Esophagus muscularis mucosa (tissue), 4 donors: Measurements from ENCODE around the gene RPS21. TPM values are rescaled to one million over a fixed set of nuclear protein-coding genes. Genes with fewer than 3 reads are reported as not detected.

Source experiments
- DNase-seq: peaks from one replicate; pipeline ENCODE4 v3.0.0-alpha.2; 2017; ENCODE audit errors: extremely low spot score
- H3K27ac ChIP-seq, 4 donors: fragments of 200-600 bp; sonication (generic); replicated peaks in 1 of 4; 1 replicate in 3 of 4; 2 replicates in 1 of 4; pipeline ENCODE4 v1.5.1; 2016 to 2019; ENCODE audit warnings: mild to moderate bottlenecking in 1 of 4
- H3K27me3 ChIP-seq, 4 donors: fragments of 200-600 bp; sonication (generic); one replicate each; pipeline versions ENCODE4 v1.5.1 to v1.6.0; 2016 to 2019
- H3K36me3 ChIP-seq, 4 donors: fragments of 200-600 bp; sonication (generic); one replicate each; pipeline ENCODE4 v1.5.1; 2016 to 2019
- H3K4me1 ChIP-seq, 4 donors: fragments of 200-600 bp; sonication (generic); one replicate each; pipeline ENCODE4 v1.5.1; 2016 to 2019
- H3K4me3 ChIP-seq, 4 donors: fragments of 200-600 bp; sonication (generic); 1 replicate in 2 of 4; 2 replicates in 2 of 4; pipeline ENCODE4 v1.5.1; 2016 to 2019; ENCODE audit warnings: mild to moderate bottlenecking in 4 of 4, moderate library complexity in 1 of 4
- H3K9me3 ChIP-seq, 4 donors: fragments of 200-600 bp; sonication (generic); 1 replicate in 3 of 4; 2 replicates in 1 of 4; pipeline ENCODE4 v1.5.1; 2016 to 2019
- EP300 ChIP-seq: sonication (generic); formaldehyde crosslinking; IDR thresholded peaks from one replicate; pipeline ENCODE4 v1.6.1; 2017; ENCODE audit warnings: antibody characterized with exemption
- POLR2A ChIP-seq: fragments of 450-650 bp; IDR thresholded peaks from one replicate; pipeline ENCODE4 v1.6.1; 2017; ENCODE audit warnings: antibody characterized with exemption, moderate library complexity, mild to moderate bottlenecking, low read depth
- POLR2AphosphoS5 ChIP-seq, 2 donors: sonication (generic); formaldehyde crosslinking; IDR thresholded peaks; one replicate each; pipeline ENCODE4 v1.6.1; 2017; ENCODE audit warnings: antibody characterized with exemption in 2 of 2
- WGBS: methylation state at CpG from one replicate; pipeline ENCODE4 v1.1.5; 2018; 5-methylcytosine and 5-hydroxymethylcytosine counted together
- intact Hi-C: fragments of 100-400 bp; cut with DNase I; formaldehyde crosslinking; loops from one replicate; pipeline ENCODE4 v1.15.1; 2023
- total RNA-seq, 4 donors: library from RNA; depleted of rRNA; stranded (reverse); fragments of >200 nt; gene quantifications; one replicate each; pipeline versions ENCODE4 v1.1.0 to v1.2.1, GENCODE V29; 2016
- TF ChIP-seq, protein P1 (sequence below), 3 experiments: fragments of 200-600 bp in 2 of 3; fragments of 450-650 bp in 1 of 3; sonication (generic) in 2 of 3; IDR thresholded peaks; one replicate each; pipeline ENCODE4 v1.5.1; 2017 to 2019; ENCODE audit warnings: antibody characterized with exemption in 3 of 3, mild to moderate bottlenecking in 2 of 3, moderate library complexity in 1 of 3

The RPS21 gene
- total RNA-seq, 4 donors from 2014 or later: 581 to 2,787 (median 1,391) TPM

DNA sequence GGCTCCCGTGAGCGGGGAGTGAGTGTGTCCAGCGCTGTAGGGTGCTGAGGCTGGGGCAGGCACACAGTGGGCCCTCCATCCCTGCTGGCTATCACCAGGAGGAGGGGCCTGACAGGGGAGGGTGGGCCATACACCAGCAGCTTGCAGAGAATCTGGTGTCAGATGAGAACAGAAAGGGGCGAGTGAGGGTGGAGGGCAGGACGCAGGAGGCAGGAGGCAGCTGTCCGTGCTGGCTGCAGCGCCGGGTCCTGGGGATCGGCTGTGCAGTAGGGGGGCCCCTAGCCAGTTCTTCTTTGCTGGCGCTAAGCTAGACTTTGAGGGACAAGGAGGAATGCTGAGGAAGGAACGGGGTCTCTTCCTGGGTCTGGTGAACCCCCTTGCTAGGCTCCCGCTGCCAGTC is 21.7 kb downstream of the RPS21 start:
- Histone ChIP-seq H3K9me3 (no peaks in the 10 kb centered on the region), H3K4me3 (no peak overlapping the region), H3K27ac (no peak overlapping the region), H3K4me1 (peaks cover 32 to 53% (median 44%) of the 10 kb centered on the region in 4 donors), H3K27me3 (peaks cover 0 to under 1% (median 0%) of the 10 kb centered on the region in 4 donors), H3K36me3 (no peaks in the 10 kb centered on the region)
- TF ChIP-seq POLR2AphosphoS5 (IDR thresholded peaks at IDR 0.05) (no peak), EP300 (no peak), POLR2A (no peak)
- TF ChIP-seq, protein P1, sequence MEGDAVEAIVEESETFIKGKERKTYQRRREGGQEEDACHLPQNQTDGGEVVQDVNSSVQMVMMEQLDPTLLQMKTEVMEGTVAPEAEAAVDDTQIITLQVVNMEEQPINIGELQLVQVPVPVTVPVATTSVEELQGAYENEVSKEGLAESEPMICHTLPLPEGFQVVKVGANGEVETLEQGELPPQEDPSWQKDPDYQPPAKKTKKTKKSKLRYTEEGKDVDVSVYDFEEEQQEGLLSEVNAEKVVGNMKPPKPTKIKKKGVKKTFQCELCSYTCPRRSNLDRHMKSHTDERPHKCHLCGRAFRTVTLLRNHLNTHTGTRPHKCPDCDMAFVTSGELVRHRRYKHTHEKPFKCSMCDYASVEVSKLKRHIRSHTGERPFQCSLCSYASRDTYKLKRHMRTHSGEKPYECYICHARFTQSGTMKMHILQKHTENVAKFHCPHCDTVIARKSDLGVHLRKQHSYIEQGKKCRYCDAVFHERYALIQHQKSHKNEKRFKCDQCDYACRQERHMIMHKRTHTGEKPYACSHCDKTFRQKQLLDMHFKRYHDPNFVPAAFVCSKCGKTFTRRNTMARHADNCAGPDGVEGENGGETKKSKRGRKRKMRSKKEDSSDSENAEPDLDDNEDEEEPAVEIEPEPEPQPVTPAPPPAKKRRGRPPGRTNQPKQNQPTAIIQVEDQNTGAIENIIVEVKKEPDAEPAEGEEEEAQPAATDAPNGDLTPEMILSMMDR (IDR thresholded peaks at IDR 0.05): no peak
- 95% methylated on average over 11 of the region's 12 CpGs for WGBS
- DNase-seq: no peak
- intact Hi-C loops: no loop called here

DNA sequence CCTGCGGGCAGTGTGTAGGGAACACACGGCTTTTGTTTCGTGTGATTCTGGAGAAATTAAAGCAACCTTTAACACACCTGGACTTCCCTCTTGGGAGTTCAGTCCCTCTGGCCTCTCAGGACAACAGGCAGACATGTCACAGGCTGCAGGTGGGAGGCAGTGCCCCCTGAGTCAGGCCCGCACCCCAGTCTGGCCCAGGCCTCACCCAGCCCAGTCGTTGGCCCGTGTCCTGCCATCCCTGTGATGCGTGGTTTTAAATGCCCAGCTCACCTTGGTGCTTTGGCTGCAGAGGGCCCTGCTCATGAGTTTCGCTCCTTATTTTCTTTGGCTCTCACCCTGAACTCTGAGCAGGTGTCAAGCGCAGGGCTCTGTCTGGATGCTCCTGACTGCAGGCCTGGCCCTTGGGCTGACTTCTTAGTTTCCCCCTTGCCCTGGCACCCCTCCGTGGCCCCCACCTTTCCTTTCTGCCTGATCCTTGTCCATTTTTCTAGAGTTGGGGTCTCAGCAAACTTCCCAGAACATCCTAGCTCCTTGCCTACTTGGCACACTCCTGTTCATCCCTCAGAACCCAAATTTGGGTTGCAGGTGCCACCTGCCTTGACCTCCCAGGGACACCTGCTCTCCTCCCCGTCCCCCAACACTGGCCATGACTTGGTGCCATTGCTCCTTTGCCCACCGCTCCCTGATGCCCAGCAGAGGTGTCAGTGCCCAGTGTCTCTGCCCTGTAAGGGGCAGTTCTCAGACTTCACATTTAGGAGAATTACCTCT is 22.4 kb downstream of the RPS21 start:
- no peaks in the 10 kb centered on the region for H3K36me3 ChIP-seq
- TF ChIP-seq POLR2AphosphoS5 (IDR thresholded peaks at IDR 0.05) (no peak), POLR2A (no peak), EP300 (no peak)
- TF ChIP-seq, protein P1 (IDR thresholded peaks at IDR 0.05): no peak
- H3K4me1 ChIP-seq: peaks cover 32 to 53% (median 44%) of the 10 kb centered on the region in 4 donors
- no peak for DNase-seq
- peaks cover 0 to 5% (median 0%) of the 10 kb centered on the region in 4 donors for H3K27me3 ChIP-seq
- intact Hi-C loops: no loop called here
- no peak overlapping the region for H3K4me3 ChIP-seq
- WGBS: 89% methylated on average over 12 of the region's 12 CpGs
- H3K27ac ChIP-seq: peak overlapping the region in 1 of 4 donors; percentile 7
- no peaks in the 10 kb centered on the region for H3K9me3 ChIP-seq

DNA sequence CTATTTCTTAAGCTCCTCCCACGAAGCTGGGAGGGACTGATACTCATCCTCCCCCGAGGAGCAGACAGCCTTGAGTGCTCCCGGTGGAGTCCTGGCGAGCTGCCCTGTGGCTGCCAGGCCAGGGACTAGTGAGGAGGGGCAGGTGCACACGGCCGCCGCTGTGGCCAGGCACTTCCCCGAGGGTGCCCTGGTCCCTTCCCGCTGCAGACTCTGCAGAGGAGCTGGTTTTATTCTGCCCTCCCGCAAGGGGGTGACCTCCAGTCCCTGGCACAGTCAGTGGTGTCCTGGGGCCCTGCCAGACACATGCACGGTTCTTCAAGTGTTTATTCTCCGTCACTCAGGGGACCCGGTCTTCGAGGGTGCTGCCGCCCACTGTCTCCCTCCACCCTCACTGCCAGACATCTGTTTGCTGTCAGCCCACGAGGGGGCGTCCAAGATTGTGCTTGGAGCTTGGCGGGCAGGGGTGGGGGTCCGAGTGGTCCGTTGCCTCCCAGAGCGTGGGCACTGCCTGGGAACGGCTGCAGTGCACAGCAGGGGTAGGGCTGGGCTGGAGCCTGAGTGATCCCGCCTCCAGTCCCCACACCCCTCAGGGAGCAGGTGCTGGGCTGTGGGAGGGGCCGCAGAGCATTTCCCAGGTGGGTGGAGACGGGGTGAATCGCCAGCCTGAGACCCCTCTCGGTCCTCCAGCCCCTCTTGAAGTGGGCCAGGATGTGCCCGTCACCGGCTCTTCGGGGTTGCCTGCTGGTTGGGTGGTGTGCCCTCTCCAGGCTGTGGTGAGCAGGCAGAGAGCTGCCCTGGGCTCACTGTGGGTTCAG is 23.2 kb downstream of the RPS21 start:
- Histone ChIP-seq H3K4me1 (peaks cover 32 to 44% (median 39%) of the 10 kb centered on the region in 4 donors), H3K4me3 (no peak overlapping the region), H3K9me3 (no peaks in the 10 kb centered on the region), H3K27me3 (peaks cover 0 to 8% (median 0%) of the 10 kb centered on the region in 4 donors), H3K27ac (peak overlapping the region in 2 of 4 donors; percentile 7 to 34), H3K36me3 (no peaks in the 10 kb centered on the region)
- TF ChIP-seq POLR2A (no peak), EP300 (no peak), POLR2AphosphoS5 (IDR thresholded peaks at IDR 0.05) (peak in 1 of 2 donors; percentile 3)
- TF ChIP-seq, protein P1 (IDR thresholded peaks at IDR 0.05): peak; percentile 38 to 53 (median 52)
- no peak for DNase-seq
- 4% methylated on average over 13 of the region's 30 CpGs for WGBS
- intact Hi-C loops: loop anchor here (5.0 to 10.0 kb wide), 2 partner anchors 82 to 205 kb away; no protein-coding TSS in a partner anchor

DNA sequence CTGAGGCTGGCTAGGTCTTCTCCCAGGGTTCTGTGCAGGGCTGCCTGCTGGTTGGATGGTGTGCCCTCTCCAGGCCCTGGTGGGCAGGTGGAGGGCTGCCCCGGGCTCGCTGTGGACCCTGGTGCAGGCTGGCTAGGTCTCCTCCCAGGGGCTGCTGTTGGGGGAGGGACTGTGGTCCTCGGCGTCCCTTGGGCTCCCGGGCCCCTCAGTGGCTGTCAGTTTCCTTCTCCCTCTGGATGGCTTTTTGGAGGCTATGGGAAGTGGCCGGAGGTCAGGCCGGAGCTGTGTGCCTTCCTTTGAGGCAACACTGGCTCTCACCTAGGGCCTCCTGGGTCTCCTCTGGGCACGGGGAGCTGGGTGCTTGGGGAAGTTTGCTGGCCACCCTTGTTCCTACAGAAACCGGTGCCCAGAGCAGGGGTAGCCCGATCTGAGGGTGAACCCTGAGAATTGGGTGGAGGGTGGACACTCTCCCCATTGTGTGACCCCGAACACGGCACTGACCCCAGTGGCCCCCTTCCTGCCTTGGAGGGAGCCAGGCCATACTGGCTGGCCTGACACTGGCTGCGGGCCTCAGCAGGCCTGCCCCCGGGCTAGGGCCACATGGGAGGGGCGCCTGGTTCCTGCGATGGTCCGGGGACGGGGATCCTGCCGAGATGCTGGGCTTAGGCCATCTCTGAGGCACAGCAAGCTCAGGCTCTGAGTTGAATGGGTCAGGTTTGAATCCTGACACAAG is 24.0 kb downstream of the RPS21 start:
- intact Hi-C loops: loop anchor here (5.0 to 10.0 kb wide), 2 partner anchors 81 to 204 kb away; no protein-coding TSS in a partner anchor
- H3K27ac ChIP-seq: no peak overlapping the region

More for the DNA sequence above, 24.0 kb downstream of the RPS21 start:
- no peaks in the 10 kb centered on the region for H3K9me3 ChIP-seq
- H3K4me3 ChIP-seq: no peak overlapping the region
- H3K36me3 ChIP-seq: no peaks in the 10 kb centered on the region
- 91% methylated on average over 4 of the region's 19 CpGs for WGBS
- H3K4me1 ChIP-seq: peaks cover 25 to 37% (median 31%) of the 10 kb centered on the region in 4 donors
- DNase-seq: no peak
- TF ChIP-seq, protein P1 (IDR thresholded peaks at IDR 0.05): no peak
- no peak for TF ChIP-seq POLR2A
- no peak for TF ChIP-seq EP300
- TF ChIP-seq POLR2AphosphoS5 (IDR thresholded peaks at IDR 0.05): no peak
- H3K27me3 ChIP-seq: peaks cover 0 to 16% (median 0%) of the 10 kb centered on the region in 4 donors
